ENCODE results near the gene FBXO48.

- TF ChIP-seq ETS1 (IDR thresholded peaks at IDR 0.05): no peak
- no peak for TF ChIP-seq EZH2phosphoT487 (IDR thresholded peaks at IDR 0.05; ENCODE audit: unreplicated experiment)
- TF ChIP-seq JUNB (IDR thresholded peaks at IDR 0.05; ENCODE audit: unreplicated experiment): no peak
- TF ChIP-seq REST (IDR thresholded peaks at IDR 0.05; ENCODE audit: unreplicated experiment): no peak
Observed at GRCh38 chr2:68414452-68414851, 52.6 kb downstream of the FBXO48 start.
